RKO (cell line): Measurements from ENCODE around the gene RTN4RL2.
A peak's percentile ranks its signal among the peaks of the same experiment; 100 is the strongest.
"Not testable (repeated sequence)": the region's sequence is repeated elsewhere in the genome, so short reads cannot be mapped to it uniquely, and the experiment has no call there.

ENCODE experiments used
- DNase-seq: peaks from one replicate; pipeline ENCODE4 v3.0.0-alpha.2; 2016; ENCODE audit warnings: low spot score

Gene RTN4RL2

DNA sequence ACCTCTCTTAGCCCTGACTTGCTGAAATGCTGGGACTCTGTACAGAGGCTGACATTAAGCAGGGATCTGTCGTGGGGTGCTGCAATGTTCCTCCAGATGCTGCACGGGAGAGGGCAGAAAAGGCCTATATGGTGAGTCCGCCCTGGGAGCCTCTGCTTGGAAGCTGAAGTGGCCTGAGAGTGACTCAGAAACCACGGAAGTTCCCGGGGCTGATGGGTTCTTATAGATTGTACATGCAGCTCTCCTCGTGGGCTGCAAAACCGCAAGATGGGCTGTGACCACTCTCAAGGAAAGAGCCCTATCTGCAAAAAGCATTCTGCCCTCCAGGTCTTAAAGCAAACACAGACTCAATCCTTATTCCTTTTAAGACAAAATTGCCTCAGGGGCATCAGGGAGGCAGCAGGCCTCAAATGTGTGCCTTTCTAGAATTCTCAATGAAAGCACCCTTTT, 27.6 kb upstream of the RTN4RL2 start:
- DNase-seq, result no peak

DNA sequence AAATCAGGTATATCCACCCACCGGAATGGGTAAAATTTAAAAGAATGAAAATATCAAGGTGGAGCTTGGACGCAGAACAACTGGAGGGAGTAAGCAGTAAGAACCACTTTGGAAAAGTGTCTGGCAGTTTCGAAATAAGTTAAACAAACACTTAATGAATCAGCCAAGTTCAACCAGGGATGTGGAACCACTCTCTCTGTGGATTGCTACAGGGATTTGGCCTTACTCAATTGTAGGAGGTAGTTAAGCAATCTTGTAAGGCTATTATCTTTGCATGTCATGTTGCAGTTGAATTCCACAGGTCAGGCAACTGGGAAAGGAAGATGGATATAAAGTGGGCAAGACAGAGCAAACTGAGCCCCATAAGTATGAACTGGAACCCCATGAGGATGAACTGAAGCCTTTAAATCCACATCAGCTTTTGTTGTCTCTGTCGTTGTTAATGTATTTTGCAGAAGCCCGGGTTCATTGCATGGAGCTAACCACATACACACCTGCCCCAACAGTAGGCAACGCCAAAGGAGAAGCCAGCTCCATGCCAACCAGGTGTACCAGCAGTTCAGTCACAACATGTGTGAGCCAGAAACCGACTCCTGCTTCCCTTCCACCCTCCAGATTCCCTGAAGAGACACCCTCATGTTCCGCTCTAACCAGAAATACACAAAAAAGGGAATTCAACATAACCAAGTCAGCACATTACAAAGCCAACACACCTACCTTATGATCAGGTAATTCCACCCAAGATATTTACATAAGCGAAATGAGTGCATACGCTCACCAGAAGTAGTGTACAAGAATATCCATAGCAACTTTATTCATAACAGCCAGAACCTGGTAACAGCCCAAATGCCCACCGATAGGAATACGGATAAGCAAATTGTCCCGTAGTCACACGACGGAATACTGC, 25.4 kb upstream of the RTN4RL2 start:
- no peak for DNase-seq

DNA sequence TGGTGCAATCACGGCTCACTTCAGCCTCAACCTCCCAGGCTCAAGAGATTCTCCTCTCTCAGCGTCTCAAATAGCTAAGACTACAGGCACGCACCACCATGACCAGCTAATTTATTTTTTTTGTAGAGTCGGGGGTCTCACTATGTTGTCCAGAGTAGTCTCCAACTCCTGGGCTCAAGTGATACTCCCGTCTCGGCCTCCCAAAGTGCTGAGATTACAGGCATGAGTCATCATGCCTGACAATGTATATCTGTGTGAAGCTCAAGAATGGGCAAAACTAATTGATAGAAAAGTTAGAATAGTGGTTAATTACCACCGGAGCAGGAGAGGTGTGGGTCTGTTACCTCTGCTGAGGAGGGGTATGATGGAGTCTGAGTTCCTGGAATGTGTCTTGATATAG, 24.3 kb upstream of the RTN4RL2 start:
- no peak for DNase-seq

DNA sequence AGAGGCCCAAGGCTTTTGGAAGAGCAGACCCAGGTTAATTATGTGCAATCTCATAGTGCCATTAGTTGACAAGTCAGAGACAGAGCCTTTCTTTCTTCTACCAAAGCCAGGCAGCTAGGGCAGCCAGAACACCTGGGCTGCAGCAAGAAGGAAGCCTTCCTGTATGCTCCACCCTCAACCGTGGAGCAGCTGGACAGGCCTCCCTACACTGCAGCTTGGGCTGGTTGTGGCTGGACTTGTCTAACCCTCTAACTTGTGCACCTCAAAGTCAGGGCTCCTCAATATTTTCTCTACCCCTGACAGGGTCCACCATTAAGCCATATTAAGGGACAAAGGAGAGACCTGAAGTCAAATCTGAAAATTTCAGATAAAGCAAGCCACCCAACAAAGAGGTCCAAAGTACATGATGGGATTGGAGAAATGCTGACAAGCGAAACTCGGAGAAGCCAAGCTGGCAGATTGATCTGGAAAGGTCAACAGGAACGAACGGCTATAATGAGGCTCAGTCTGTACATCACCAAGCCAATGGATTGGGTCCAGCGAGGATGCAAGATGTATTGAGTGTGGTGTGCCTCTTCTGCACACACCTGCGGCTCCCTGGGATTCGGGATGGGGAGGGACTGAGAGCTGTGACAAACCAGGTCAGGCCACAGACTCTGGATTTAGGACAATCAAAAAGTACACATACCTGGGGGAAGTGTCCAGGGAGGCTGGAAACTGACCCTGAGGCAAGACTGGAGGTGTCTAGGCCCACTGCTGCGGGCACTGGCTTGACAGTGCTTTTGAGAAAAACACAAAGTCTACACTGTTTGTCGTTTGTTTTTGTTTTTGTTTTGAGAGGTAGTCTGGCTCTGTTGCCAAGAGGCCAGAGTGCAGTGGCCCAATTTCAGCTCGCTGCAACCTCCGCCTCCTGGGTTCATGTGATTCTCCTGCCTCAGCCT, 21.7 kb upstream of the RTN4RL2 start:
- DNase-seq, result no peak

DNA sequence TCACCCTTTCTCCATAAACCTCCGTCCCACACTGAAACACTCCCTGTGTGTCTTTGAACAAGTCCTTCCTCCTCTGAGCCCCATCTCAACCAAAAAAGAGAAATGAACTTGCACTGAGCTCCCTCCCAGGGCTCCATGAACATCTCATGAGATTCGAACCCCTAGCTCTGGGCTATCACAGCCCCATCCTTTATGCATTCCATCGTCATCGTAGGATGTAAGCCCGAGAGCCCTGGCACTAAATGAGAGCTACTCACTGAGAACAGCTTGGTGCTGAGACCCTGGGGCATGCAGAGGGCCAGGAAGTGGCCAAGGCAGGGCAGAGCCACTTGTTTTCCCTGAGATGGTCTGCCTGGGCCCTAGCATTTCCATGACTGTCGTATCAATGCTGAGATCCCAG, 20.5 kb upstream of the RTN4RL2 start:
- no peak for DNase-seq

DNA sequence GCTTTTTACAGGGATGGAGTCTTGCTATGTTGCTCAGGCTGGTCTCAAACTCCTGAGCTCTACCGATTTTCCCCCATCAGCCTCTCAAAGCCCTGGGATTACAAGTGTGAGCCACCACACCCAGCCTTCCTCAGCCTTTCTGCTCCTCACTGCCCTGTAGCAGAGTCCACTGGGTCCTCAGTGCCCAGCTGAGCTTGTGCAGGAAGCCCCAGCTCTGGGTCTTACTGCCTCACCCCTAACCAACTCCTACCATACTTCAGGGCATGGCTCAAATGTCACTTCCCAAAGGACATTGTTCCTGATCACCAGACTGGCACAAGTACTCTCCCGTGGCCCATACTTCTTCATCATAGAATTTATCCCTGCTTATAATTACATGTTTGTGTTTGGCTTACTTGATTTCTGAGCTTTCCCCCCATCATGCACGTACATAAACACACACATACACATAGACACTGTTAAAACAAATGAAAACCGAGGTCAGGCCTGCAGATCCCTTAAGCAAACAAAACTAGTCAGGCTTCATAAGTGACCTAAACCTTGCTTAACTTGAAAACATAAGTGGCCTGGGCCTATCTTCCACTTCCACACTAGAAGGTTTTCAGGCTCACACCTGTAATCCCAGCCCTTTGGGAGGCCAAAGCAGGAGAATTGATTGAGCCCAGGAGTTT, 19.4 kb upstream of the RTN4RL2 start:
- no peak for DNase-seq

DNA sequence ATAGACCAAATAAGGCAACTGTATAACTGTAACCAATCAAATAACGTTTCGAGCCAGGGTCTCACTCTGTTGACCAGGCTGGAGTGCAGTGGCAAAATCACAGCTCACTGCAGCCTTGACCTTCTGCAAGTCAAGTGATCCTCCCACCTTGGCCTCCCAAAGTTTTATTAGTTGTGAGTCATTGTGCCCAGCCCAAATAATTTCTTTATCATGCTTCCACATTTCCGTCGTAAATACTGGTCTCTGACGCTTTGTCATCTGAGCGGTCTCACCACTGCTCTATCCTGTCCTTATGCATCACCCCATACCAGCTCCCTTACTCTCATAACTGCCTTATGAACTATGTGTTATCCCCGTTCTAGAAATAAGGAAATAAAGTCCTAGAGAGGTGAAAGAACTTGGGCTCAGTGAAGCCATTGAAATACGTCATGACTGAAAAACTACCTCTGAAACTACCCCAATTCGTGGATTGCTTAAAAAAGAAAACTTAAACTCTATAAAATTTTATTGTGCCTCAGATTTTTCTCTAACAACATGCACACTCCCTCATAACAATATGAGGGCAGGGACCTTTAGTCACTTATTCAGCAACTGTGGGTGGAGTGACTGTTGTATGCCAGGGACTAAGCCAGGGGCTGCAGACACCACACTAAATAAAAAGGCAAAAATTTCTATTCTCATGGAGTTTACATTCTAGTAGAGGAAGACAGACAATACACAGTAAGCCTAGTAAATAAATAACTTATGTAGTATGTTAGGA, 15.8 kb upstream of the RTN4RL2 start:
- peak; percentile 72 for DNase-seq

DNA sequence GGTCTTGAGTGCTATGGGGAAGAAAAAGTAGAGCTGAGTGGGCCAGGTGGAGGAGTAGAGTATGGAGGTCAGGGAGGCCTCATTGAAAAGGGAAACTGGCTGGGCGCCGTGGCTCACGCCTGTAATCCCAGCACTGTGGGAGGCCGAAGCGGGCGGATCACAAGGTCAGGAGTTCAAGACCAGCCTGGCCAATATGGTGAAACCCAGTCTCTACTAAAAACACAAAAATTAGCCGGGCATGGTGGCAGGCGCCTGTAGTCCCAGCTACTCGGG, 15.3 kb upstream of the RTN4RL2 start:
- DNase-seq, result not testable (repeated sequence)

DNA sequence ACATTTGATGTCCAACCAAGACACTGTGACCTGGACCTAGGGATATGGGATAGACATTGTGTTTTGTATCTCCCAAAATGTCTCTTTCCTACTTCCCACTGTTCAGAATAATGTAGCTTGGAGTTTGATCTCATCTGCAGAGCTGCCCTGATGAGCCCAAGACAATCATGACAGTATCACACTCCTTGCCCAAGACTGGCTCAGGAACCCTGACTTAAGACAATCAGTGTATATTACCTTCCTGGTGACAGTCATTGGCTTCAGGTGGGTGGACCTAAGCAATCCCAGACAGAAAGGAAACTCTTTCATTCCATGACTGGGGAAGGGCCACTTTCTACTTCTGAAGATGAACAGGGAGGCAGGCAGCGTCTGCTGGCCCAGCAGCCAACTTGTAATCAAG, 14.3 kb upstream of the RTN4RL2 start:
- DNase-seq, result no peak

DNA sequence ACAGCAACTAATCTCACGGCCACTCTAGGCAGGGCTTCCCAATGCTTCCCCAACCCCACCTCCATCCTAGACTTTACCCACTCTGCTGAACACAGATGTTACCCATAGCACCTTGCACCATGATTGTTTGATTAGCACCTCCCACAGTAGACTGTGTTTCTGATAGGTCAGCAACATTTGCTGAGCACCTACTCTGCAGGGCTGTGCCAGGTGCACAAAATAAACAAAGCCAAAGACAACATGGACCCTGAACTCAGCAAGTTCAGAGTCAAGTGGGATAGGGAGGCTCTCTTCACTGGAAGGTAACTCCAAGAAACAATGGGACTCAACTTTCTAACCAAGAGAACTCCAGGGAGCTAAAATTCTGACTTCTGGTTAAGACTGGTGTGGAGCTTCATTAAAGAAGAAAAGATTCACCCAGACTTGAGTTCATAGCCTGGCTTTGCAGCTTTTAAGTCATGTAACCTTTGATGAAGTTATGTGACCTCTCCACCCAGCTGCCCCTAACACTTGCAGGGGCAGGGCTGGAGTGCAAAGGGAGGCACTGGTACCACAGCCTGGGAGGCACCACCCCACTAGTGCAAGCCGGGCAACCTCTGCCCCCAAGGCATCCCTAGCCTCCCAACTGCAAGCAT, 6.7 kb upstream of the RTN4RL2 start:
- DNase-seq, result no peak

DNA sequence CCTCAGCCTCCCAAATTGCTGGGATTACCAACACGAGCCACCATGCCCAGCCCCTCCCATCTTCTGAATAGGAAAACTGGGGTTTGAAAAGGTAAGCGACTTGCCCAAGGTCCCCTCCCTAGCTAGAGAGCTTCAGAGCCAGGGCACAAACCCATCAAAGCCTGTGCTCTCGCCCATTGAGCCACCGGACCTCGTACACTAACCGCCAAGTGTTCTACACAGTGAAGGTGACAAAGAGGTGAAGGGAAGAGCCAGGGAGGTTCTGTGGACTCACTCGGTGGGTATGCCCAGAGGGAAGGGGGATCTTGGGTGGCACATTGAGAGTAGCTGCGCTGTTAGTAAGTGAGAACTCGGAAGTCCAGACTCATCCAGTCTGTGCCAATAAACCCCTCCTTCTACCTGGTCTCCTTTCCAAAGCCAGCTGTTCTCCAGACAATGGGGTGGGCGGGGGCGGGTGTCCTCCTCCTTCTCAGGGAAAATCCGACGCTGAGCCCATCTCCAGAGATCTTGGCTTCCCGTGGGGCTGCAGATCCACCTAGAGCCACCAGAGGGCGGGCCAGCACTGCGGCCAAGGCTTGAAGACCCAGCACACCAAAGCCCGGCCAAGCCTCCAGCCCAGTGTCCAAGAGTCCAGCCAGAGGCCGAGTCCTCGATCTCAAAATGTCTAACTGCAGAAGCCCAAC, 3.2 kb upstream of the RTN4RL2 start:
- peak; percentile 87 for DNase-seq

DNA sequence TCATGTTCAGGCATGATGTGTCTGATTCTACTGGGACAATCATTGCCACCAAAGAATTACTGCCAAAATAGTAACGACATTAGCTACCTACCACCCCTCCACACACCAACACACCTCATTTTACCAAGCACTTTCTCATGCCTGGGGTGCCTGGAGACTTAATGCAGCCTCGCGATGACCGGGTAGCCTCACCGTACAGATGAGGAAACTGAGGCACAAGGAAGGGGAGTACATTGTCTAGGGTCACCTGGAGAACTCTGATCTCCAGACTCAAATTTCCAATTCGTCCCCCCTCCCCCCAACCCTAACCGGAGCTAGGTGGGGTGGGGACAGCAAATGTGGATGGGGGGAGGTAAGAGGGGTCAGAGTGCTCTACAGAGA, 2.7 kb upstream of the RTN4RL2 start:
- DNase-seq, result no peak

DNA sequence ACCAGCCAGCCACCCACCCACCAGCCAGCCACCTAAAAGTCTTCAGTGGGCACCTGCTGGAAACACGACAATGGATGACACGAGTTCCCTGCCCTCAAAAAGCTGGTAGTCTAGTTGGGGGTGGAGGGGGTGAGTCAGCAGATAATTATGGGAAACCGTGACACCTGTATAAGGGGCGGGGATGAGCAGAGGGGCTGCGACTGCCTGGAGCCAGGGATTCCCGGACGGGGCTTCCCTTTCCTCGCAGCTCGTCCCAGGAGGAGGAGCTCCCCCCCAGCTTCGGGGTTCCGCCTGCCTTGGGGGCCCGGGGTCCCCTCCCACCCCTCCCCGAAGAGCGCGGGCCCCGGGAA, 2.3 kb upstream of the RTN4RL2 start:
- DNase-seq, result peak; percentile 40

DNA sequence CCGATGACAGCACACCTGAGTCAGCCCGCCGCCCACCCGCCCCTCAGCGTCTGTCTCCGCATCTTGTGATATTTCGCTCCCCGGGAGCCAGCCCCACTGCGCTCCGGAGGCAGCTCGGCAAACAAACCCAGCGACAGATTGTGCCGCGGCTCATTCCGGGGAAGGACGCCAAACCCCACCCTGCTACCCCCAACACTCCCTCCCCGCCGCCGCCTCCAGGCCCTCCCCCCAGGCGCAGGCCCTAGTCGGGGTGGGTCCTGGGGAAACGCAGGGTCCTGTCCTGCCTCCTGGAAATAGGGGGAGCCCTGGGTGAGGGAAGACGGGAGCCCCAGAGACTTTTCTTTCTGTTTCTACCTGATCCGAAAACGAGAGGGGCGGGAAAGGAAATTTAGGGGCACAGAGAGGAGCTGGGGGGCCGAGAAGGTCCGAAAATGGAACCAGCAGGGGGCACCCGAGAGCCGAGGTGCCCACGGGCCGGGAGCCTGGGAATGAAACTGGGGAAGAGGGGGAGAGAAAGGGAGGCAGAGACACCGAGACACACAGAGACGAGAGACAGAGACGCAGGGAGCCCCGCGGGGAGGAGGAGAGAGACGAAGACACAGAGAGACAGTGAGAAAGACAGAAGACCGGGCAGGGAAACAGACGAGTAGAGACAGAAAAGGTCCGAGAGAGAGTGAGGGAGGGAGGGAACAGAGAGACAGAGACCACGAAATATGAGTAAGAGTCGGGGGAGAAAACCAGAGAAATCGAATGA, 1.7 kb upstream of the RTN4RL2 start:
- peak; percentile 32 for DNase-seq

DNA sequence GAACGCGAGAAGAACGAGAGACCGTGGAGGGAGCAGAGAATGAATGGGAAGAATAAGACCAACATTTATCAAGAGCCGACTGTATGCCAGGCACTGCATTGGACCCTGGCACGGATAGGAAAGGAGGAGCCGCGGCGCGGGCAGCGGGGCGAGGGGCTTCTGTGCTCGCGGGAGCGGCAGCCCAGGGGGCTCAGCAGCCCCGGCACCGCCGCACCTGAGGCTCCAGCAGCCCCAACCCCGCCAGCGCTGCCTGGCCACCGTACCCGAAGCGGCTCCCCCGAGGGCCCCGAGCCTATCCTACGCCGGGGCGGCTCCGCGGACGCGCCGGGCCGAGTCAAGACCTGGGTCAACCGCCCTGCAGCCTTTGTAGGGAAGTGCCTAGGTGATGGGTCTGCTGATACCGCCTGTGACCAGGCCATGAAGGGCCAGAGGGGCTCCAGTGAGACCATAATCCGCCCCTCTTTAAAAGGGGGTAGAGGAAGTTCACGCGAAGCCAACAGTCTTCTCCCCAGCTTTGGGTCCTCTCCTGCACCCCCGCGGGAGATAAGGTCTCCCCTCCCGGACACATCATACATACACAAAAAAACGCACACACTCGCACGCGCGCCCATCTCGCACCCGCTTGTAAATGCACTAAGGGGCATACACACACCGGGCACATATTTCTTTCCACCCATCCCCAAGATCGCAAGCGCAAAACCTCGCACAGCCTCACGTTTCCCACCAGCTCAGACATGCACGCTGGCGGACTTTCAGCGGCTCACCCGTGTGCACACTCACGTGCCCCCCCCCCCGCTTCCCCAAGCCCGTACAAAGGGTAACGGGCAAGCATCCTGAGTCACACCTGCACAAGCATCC, 935 bp upstream of the RTN4RL2 start:
- DNase-seq, result no peak

DNA sequence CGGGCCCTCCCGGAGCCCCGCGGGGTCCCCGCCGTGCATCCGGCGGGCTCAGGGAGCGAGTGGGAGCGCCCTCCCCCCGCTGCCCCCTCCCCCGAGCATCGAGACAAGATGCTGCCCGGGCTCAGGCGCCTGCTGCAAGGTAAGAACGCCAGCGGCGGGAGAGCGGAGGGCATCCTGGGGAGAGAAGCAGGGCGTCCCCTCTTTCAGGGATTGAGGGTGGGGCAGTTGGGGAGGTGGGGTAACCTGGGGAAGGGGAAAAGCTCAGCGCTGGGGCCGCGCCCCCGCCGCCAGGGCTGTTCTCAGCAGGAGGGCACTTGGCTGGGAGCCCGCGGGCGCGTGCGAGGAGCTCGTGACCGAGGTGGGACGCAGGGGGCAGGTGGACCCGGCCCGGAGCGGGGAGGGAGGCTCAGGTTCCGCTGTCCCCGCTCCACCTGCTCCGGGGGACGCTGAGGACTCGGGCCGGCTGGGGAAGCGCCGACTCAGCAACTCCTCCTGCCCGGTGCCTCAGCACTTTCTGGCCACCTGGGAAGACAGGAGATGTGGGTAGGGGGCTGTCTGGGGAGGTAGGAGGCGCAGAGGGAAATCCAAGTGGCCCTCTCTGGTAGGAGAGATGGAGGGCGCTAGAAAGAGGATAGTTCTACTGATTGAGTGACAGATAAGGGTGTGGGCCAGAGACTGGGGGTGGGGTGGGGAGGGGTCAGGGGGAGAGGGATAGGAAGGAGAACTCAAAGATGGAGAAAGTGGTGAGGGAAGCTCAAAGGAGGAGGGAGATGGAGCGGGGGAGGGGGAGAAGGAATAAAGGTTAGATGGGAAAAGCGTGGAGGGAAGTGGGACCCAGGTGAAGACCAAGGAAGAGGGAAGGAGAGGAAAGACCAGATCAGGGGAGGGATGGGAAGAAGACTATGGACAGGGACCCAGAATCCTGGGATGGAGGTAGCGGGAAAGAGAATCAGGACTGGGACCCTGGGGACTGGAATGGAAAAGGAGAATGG, 726 bp downstream of the RTN4RL2 start:
- DNase-seq, result no peak

DNA sequence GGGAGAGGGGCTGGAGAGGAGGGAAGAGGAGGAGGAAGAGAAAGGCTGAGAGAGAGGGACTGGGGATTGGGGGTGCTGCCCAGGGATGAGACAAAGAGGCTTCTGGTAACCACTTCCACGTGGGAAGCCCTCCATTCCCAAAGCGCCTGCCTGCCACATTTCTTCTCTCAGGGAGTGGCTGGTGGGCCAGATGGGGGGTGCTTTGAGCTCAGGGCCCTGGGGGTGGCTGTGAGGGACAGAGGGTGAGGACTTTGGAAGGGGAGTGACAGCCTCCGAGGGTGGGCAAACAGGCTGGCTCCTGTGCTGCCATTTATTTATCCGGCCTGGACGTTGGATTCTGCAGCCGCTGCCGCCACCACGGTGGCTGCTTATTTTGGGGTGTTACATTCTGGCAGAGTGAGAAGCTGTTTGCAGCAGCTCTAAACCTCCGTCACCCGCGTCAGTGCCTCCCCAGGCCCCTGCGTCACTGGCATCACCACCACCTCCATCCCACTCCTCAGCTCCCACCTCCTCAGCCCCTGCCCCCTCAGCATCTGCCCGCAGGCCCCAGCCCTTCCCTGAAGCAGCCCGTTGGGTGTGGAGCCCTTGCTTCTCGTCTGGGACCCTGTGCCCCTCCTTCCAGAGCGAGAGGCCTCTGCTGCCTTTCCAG, 1.6 kb downstream of the RTN4RL2 start:
- no peak for DNase-seq
